ENCODE data around the gene SHISA5.
"Not testable (repeated sequence)": the region's sequence is repeated elsewhere in the genome, so short reads cannot be mapped to it uniquely, and the experiment has no call there.

SHISA5 gene

DNA sequence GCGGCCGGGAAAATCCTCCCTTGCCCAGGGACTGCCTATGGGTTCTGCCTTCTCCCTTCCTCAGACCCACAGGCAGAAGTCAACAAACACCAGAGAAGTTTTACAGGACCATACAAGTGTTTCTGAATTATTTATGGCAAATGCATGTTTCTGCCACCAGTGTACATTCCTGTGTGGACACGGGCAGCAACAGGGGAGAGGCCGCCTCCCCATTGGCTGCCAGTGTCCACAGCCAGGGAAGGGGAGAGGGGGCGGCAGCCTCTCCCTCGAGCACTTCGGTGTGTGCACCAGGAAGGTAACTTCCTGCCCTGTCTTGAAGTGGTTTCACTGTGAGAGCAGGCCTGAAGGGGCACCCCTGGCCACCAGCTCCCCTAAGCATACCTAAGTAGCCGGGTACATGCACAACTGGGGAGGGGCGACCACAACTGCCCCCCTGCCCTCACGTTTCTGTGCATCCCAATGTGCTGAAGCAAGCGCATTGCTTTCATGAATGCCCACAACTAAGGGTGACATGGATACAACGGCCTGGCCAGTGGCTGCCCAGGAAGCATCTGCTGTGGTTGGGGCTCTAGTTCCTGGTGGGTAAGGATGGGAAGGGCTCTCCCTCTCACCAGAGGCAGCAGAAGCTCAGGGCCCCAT is 14.8 kb upstream of the SHISA5 start:
- DNase-seq: no peak

- DNase-seq: no peak
Observed at GRCh38 chr3:48518069-48518468, 14.1 kb upstream of the SHISA5 start.

DNA sequence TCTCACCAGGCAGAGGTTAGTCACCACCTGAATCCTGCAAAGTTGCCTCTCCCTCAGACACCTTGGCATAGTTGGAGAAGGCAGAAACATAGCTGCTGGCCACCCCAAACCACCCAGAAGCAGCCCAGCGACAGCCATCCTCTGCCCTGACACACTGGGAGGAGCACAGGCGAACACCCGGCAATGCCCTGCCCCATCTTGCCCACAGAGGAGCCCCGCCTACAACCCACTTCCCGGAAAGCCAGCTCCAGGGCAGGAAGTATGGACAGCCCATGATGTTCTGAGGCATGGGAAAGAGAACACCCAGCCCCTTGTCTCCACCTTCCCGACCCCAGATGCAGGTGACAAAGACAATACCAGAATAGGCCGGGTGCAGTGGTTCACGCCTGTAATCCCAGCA is 12.6 kb upstream of the SHISA5 start:
- no peak for DNase-seq

DNA sequence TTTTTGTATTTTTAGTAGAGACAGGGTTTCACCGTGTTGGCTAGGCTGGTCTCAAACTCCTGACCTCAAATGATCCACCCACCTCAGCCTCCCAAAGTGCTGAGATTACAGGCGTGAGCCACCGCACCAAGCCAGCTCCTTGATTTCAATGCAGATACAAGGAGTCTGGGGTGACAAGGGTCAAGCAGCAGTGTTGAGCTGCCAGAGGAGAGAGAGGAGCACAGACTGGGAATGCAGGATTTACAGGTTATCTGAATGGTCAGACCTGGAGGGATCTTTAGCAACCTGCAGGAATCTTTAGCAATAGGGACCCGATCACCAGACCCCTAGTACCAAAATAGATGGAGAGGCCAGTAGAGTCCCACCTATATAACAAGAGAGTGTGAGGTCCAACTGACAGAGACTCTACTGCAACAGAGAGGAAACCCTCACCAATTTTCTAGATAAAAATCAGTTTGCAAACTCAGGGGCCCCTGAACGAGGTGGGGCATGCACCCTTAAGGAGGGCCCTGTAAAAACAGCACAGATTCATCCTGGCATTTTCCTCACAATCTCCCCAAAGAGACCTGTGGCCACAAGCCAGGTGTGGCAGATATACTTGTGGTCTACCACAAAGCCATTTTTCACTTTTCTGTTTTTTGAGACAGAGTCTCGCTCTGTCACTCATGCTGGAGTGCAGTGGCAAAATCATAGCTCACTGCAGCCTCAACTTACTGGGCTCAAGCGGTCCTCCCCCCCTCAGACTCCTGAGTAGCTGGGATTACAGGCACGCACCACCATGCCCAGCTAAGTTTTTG is 10.7 kb upstream of the SHISA5 start:
- DNase-seq: no peak

DNA sequence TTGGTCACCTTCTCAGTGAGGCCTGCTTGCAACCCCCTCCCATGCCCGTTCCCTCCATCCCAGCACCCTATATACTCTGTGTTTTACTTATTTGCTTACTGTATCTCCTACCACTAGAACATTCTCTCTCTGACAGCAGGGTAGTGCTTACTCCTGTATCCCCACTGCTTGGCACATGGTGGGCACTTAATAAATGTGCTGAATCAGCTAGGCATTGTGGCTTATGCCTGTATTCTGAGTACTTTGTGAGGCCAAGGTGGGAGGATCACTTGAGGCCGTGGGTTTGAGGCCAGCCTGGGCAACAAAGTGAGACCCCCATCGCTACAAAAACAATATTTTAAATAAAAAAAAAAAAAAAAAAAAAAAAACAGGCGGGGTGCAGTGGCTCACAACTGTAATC is 7.6 kb upstream of the SHISA5 start:
- no peak for DNase-seq

DNA sequence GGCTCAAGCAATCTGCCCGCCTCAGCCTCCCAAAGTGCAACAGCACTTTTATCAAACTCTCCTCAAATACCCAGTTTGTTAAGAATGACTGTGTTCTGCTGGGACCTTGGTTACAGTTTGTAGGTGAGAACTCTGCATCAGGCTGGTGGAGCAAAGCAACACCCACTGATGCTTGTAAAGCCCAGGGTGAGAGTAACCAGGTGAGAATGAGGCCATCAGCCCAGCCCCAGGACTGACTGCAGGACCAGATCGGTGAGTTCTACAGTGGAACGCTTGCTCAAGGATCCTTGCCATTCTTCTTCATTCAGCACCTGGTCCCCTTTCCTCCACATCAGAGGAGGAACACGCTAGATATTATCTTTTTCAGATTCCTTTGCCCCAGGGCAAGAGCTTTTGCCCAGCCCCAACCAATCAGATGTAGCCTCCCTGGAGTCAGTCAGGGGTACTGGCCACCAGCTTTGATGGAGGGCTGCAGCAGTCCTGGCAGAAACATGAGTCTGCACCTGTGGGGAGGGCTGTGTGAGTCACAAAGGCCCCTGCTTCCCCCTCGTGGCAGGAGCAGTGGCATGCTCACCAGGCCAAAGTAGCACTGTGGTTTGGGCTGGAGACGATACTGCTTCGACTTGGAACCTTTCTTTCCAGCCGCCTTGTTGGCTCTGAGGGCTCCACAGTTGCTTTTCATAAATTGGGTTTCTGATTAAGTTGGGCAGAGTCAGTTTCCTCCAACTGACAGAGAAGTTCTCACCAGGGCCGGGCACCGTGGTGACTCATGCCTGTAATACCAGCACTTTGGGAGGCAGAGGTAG is 3.5 kb upstream of the SHISA5 start:
- peak; percentile 48 for DNase-seq

DNA sequence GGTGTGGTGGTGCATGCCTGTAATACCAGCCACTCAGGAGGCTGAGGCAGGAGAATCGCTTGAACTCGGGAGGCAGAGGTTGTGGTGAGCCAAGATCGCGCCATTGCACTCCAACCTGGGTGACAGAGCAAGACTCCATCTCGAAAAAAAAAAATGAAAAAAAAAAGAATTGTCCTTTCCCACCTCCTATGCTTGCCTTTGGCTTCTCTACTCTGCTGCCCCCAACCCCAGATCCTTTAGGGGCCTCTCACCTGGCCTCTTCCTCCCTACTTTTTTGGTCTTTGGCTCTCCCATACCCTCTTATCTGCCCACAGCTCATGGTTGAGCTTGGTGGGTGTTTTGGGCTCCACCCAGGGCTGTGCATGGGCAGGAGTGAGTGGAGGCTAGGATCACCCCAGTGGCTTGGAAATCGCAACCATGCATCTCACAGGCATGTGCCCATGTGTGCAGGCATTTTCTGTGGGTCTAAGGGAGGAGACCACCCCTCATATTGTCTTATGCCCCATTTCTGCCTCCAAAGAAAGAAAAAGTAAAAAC is 2.1 kb upstream of the SHISA5 start:
- no peak for DNase-seq

DNA sequence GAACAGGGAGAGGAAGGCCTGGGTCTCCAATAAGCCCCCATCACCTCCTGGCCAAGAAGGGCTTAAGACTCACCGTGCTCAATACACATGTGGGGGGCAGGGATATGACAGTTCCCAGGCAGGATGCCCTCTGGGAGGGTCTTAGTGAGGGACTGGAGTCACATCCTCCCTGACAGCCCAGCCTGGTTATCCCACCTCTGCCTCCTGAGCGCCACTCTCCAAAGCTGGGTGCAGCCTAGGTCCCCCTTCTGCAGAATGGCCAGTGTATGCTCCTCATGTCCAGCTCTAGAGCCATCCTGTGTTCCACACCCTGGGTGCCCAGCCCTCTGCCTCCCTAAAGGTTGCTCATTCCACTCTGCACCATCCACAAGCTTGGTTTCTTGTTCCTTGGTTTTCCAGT is 1.2 kb upstream of the SHISA5 start:
- DNase-seq: no peak

DNA sequence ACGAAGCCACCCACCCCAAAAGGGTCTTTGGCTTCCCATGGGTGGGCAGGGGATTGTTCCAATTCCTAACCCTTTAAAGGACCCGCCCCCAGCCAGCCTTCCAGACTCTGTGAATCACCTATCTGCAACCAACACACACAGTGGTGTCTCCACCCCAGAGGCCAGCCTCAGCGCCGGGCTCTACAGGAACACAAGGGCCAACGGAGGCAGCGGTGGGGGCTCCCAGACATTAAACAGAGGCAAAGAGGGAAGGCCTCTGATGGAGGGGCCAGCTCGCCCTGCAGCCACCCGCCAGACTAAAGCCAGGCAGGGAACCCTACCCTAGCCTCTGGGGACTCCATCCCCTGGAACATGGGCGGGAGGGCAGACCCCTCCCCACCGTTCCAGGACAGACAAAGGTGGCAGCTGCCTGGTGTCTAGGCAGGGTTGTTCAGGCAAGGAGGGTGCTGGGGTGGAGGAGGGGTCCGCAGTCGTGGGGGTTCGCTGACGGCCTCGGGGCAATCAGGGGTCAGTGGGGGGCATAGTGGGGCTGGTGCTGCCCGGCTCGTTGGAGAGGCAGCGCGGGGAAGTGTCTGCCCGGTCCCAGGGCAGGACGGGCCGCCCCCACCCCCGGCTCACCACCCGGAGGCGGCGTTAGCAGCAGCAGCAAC is 448 bp downstream of the SHISA5 start:
- no peak for DNase-seq

DNA sequence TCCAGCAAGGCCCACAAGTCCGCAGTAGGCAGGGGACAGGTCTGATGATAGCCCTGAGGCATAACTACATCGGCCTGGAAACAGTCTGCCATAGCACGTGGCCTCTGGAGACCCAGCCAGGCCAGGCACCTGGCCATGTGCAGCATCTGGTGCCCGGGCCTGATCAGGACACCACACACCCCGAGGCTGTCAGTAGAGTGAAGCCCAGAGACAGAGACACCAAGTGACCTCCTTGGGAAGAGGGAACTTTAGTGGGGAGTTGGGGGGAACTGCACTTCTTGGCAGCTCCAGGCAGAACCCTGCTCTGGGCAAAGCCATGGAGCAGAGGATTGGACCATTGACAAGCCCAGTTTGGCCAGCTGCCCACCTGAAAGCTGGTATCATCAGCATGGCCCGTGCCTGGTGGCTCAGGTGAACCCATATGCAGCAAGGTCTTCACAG is 1.2 kb downstream of the SHISA5 start:
- DNase-seq: no peak

DNA sequence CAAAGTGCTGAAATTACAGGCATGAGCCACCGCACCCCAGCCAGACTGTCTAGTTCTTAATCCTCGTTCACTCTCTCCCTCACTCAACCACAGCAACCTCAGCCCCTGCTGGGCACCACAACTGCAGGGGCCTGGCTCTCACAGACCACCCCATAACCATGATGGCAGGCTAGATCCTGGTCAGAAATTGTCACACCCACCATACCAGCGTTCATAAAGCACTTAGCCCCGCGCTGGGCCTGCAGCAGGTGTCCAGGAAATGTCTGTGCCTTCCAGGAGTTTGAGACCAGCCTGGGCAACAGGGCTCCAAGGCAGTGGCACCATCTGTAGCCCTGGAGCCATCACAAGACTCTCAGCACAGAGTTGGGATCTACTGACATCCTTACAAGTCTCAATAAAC is 1.9 kb downstream of the SHISA5 start:
- no peak for DNase-seq

GRCh38 chr3:48501196-48501595 is 2.8 kb downstream of the SHISA5 start:
- no peak for DNase-seq

DNA sequence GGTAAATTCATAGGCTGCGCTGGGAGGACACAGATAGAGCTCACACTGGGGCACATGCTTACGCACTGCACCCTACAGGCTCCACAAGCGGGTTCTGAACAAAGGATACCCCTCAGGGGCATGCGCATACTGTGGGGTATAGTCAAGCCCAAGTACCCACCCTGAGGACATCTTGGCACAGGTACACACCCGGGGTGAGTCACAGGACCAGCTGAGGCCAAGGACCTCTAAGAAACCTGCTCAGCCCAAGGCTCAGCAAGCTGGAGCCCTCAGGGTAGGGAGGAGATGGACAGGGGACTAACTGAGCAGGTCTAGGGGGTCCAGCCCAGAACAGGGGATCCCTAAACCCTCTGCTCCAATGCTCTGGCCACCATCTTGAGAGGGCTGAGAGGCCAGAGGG is 3.3 kb downstream of the SHISA5 start:
- DNase-seq: no peak

- DNase-seq: no peak
Observed at GRCh38 chr3:48493203-48493501, 10.8 kb downstream of the SHISA5 start.

GRCh38 chr3:48492461-48493202 is 11.3 kb downstream of the SHISA5 start:
- no peak for DNase-seq

GRCh38 chr3:48486952-48487351 is 17.0 kb downstream of the SHISA5 start:
- no peak for DNase-seq

- not testable (repeated sequence) for DNase-seq
Observed at GRCh38 chr3:48482822-48483221, 21.2 kb downstream of the SHISA5 start.

- not testable (repeated sequence) for DNase-seq
Observed at GRCh38 chr3:48480891-48481290, 23.1 kb downstream of the SHISA5 start.

GRCh38 chr3:48478626-48479555 is 25.1 kb downstream of the SHISA5 start:
- no peak for DNase-seq

GRCh38 chr3:48477959-48478520 is 25.9 kb downstream of the SHISA5 start:
- no peak for DNase-seq
